ENCODE results near the gene GAS5.

GRCh38 chr1:173893611-173894010, 25.8 kb upstream of the GAS5 start:
- TF ChIP-seq, protein P1, sequence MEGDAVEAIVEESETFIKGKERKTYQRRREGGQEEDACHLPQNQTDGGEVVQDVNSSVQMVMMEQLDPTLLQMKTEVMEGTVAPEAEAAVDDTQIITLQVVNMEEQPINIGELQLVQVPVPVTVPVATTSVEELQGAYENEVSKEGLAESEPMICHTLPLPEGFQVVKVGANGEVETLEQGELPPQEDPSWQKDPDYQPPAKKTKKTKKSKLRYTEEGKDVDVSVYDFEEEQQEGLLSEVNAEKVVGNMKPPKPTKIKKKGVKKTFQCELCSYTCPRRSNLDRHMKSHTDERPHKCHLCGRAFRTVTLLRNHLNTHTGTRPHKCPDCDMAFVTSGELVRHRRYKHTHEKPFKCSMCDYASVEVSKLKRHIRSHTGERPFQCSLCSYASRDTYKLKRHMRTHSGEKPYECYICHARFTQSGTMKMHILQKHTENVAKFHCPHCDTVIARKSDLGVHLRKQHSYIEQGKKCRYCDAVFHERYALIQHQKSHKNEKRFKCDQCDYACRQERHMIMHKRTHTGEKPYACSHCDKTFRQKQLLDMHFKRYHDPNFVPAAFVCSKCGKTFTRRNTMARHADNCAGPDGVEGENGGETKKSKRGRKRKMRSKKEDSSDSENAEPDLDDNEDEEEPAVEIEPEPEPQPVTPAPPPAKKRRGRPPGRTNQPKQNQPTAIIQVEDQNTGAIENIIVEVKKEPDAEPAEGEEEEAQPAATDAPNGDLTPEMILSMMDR (IDR thresholded peaks at IDR 0.05): no peak
- no peak for TF ChIP-seq POLR2A (IDR thresholded peaks at IDR 0.05)

Data from Peyer's patch (tissue), 4 donors.